ENCODE measurements around the gene ASXL2. TPM values are rescaled to one million over a fixed set of nuclear protein-coding genes. Genes with fewer than 3 reads are reported as not detected.

The ASXL2 gene
- total and polyA plus RNA-seq, 7 donors = 2.3 to 19.4 (median 17.5) TPM

DNA sequence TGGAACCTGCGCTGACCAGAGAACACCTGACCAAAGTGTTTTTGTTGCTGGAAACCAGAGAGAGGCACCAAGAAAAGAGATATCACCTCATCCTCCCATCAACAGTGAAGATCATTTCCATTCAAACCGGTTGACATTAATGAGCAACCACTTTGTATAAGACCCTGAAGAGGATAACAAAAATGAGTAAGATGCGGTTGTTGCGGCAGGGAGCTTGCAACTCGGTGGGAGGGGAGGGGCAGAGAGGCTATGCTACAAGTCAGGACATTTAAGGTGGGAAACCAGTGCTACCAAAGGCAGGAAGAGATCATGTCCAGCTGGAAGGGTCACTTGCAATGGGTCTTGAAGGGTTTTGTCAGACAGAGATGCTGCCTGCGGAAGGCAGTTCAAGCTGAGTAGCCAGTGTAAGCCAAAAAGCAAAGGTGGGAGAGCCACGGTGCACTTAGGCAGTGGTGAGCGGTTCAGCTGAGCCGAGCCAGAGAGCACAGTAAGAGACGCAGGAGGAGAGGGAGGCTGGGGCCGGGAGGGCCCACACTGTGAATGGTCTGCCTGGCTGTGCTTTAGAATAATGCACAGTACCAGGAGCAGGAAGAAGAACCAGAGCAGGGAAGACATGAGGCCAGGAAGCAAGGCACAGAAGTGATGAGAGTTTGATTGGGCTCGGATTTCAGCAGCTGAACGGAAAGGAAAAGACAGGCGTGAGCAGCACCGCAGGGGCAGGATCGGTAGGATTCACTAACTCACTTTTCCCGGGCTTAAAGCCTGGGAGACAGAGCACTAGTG, 180.5 kb downstream of the ASXL2 start:
- no peak overlapping the region for H3K27ac ChIP-seq
- TF ChIP-seq, protein P1, sequence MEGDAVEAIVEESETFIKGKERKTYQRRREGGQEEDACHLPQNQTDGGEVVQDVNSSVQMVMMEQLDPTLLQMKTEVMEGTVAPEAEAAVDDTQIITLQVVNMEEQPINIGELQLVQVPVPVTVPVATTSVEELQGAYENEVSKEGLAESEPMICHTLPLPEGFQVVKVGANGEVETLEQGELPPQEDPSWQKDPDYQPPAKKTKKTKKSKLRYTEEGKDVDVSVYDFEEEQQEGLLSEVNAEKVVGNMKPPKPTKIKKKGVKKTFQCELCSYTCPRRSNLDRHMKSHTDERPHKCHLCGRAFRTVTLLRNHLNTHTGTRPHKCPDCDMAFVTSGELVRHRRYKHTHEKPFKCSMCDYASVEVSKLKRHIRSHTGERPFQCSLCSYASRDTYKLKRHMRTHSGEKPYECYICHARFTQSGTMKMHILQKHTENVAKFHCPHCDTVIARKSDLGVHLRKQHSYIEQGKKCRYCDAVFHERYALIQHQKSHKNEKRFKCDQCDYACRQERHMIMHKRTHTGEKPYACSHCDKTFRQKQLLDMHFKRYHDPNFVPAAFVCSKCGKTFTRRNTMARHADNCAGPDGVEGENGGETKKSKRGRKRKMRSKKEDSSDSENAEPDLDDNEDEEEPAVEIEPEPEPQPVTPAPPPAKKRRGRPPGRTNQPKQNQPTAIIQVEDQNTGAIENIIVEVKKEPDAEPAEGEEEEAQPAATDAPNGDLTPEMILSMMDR (IDR thresholded peaks at IDR 0.05) = no peak
- H3K36me3 ChIP-seq (ENCODE audit: insufficient read depth in 1 of 2, low read depth in 1 of 2) = no peaks in the 10 kb centered on the region
- no peak for ATAC-seq
- DNase-seq = no peak
- no peaks in the 10 kb centered on the region for H3K4me1 ChIP-seq
- H3K9me3 ChIP-seq = no peaks in the 10 kb centered on the region
- H3K27me3 ChIP-seq (ENCODE audit: insufficient read depth in 3 of 3, low read length in 2 of 3) = peaks cover 0 to 13% (median 0%) of the 10 kb centered on the region in 3 donors
- 33 to 42% (median 38%) methylated on average over 17 of the region's 17 CpGs for WGBS, 3 donors
- no peak overlapping the region for H3K4me3 ChIP-seq
- intact Hi-C loops (cut with DNase I) = loop anchor here in 1 of 2 donors (10.0 kb wide), 1 partner anchor 93 kb away; no protein-coding TSS in a partner anchor

- TF ChIP-seq, protein P1 (IDR thresholded peaks at IDR 0.05) = no peak
- intact Hi-C loops (cut with DNase I) = loop anchor here in 1 of 2 donors (10.0 kb wide), 1 partner anchor 88 kb away; no protein-coding TSS in a partner anchor
- no peak overlapping the region for H3K4me3 ChIP-seq
- no peaks in the 10 kb centered on the region for H3K9me3 ChIP-seq
- DNase-seq (no peak), ATAC-seq (no peak)
- 90 to 96% (median 93%) methylated on average over 6 of the region's 6 CpGs for WGBS, 3 donors
- H3K27me3 ChIP-seq (ENCODE audit: insufficient read depth in 3 of 3, low read length in 2 of 3) = peaks cover 0 to 8% (median 0%) of the 10 kb centered on the region in 3 donors
- H3K27ac ChIP-seq = no peak overlapping the region
- no peaks in the 10 kb centered on the region for H3K4me1 ChIP-seq
- H3K36me3 ChIP-seq (ENCODE audit: insufficient read depth in 1 of 2, low read depth in 1 of 2) = no peaks in the 10 kb centered on the region
Measured at GRCh38 chr2:25692737-25693445, 185.4 kb downstream of the ASXL2 start.

- WGBS, 3 donors = 72 to 75% (median 74%) methylated on average over 4 of the region's 4 CpGs
- Histone ChIP-seq H3K36me3 (ENCODE audit: insufficient read depth in 1 of 2, low read depth in 1 of 2) (no peaks in the 10 kb centered on the region), H3K4me1 (no peaks in the 10 kb centered on the region), H3K27me3 (ENCODE audit: insufficient read depth in 3 of 3, low read length in 2 of 3) (peaks cover 0 to 2% (median 0%) of the 10 kb centered on the region in 3 donors), H3K4me3 (no peak overlapping the region), H3K27ac (no peak overlapping the region), H3K9me3 (no peaks in the 10 kb centered on the region)
- no peak for ATAC-seq
- TF ChIP-seq, protein P1 (IDR thresholded peaks at IDR 0.05) = no peak
- DNase-seq = no peak
- intact Hi-C loops (cut with DNase I) = loop anchor here in 1 of 2 donors (10.0 kb wide), 1 partner anchor 87 kb away; no protein-coding TSS in a partner anchor
Measured at GRCh38 chr2:25692143-25692542, 186.1 kb downstream of the ASXL2 start.

- no peak overlapping the region for H3K4me3 ChIP-seq
- intact Hi-C loops (cut with DNase I) = loop anchor here in 1 of 2 donors (10.0 kb wide), 1 partner anchor 85 kb away; no protein-coding TSS in a partner anchor
- ATAC-seq = no peak
- no peaks in the 10 kb centered on the region for H3K4me1 ChIP-seq
- no peaks in the 10 kb centered on the region for H3K27me3 ChIP-seq (ENCODE audit: insufficient read depth in 3 of 3, low read length in 2 of 3)
- no peak for DNase-seq
- no peak overlapping the region for H3K27ac ChIP-seq
- no peaks in the 10 kb centered on the region for H3K9me3 ChIP-seq
- TF ChIP-seq, protein P1 (IDR thresholded peaks at IDR 0.05) = no peak
- H3K36me3 ChIP-seq (ENCODE audit: insufficient read depth in 1 of 2, low read depth in 1 of 2) = no peaks in the 10 kb centered on the region
- 29 to 47% (median 33%) methylated on average over 1 of the region's 1 CpG for WGBS, 3 donors
Measured at GRCh38 chr2:25690058-25690457, 188.2 kb downstream of the ASXL2 start.

All from psoas muscle (tissue), 8 donors.